Measurements from ENCODE around the gene JAZF1.

DNA sequence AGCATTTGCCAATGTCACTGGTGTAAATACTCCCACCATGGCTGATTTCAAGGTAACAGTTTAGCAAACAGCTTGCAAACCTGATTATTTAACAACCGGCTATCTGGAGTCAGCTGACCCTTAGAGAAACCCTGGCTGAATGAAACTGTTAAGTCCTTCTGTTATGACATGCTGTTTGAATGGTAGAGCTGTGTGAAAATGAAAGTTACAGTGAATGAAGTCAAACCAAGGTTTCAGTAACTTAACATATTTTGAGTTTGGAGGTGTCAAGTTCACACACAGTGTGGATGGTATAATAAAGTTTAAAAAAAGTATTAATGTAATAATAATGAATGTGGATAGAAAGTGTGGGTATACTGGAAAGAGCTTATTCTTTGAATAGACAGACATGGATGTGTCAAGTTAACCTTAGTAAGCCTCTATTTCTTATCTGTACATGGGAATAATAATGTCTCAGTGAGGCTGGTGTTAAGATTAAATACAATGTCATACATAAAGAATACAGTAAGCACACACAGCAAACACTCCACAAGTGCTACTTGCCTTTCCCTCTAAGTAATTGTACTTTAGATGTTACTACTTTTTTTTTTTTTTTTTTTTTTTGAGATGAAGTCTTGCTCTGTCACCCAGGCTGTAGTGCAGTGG is 290.3 kb downstream of the JAZF1 start:
- no peak for TF ChIP-seq EP300 (IDR thresholded peaks at IDR 0.05; ENCODE audit: borderline replicate concordance)
- TF ChIP-seq, protein P1, sequence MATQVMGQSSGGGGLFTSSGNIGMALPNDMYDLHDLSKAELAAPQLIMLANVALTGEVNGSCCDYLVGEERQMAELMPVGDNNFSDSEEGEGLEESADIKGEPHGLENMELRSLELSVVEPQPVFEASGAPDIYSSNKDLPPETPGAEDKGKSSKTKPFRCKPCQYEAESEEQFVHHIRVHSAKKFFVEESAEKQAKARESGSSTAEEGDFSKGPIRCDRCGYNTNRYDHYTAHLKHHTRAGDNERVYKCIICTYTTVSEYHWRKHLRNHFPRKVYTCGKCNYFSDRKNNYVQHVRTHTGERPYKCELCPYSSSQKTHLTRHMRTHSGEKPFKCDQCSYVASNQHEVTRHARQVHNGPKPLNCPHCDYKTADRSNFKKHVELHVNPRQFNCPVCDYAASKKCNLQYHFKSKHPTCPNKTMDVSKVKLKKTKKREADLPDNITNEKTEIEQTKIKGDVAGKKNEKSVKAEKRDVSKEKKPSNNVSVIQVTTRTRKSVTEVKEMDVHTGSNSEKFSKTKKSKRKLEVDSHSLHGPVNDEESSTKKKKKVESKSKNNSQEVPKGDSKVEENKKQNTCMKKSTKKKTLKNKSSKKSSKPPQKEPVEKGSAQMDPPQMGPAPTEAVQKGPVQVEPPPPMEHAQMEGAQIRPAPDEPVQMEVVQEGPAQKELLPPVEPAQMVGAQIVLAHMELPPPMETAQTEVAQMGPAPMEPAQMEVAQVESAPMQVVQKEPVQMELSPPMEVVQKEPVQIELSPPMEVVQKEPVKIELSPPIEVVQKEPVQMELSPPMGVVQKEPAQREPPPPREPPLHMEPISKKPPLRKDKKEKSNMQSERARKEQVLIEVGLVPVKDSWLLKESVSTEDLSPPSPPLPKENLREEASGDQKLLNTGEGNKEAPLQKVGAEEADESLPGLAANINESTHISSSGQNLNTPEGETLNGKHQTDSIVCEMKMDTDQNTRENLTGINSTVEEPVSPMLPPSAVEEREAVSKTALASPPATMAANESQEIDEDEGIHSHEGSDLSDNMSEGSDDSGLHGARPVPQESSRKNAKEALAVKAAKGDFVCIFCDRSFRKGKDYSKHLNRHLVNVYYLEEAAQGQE (IDR thresholded peaks at IDR 0.05; ENCODE audit: low read depth) = no peak
- TF ChIP-seq CEBPB (IDR thresholded peaks at IDR 0.05) = no peak
- TF ChIP-seq YY1 (IDR thresholded peaks at IDR 0.05; ENCODE audit: low read depth) = no peak
- TF ChIP-seq TCF12 (IDR thresholded peaks at IDR 0.05; ENCODE audit: low read depth) = no peak
- TF ChIP-seq CREB1 (IDR thresholded peaks at IDR 0.05; ENCODE audit: low read depth) = no peak
- TF ChIP-seq FOXM1 (IDR thresholded peaks at IDR 0.05; ENCODE audit: borderline replicate concordance, low read depth) = no peak
- TF ChIP-seq, protein P2, sequence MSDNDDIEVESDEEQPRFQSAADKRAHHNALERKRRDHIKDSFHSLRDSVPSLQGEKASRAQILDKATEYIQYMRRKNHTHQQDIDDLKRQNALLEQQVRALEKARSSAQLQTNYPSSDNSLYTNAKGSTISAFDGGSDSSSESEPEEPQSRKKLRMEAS (IDR thresholded peaks at IDR 0.05) = no peak
- TF ChIP-seq NFIC (IDR thresholded peaks at IDR 0.05) = no peak
- TF ChIP-seq TAF1 (IDR thresholded peaks at IDR 0.05; ENCODE audit: low read depth) = no peak
